ENCODE data around the gene DNAJC15. TPM values are rescaled to one million over a fixed set of nuclear protein-coding genes. Genes with fewer than 3 reads are reported as not detected.

Gene DNAJC15
- total and polyA plus RNA-seq, 2 of the 4 experiments (the other 2 are of a cell fraction) = 7.0 to 22.0 TPM

DNA sequence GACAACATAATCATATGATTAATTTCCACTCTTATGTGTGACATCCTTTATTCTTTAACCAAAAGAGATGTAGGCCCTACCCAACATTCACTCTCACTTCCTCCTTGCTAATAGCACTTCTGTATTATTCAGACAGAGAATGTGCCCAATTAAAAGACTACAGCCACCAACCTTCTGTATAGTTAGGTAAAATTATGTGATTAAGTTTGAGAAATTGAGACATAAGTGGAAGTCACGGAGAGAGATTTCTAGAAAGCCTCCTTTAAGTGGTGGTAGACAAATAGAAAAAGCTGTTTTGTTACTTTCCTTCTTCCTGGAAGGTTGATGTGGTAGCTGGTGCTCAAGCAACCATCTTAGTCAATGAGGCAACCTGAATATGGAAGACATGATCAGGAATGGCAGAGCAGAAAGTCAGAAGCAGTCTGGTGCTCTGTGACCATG, 46.1 kb upstream of the DNAJC15 start:
- Histone ChIP-seq H3K36me3 (ENCODE audit: control insufficient read depth, insufficient read depth, low read length) (no peaks in the 10 kb centered on the region), H2AFZ (replicated peaks; ENCODE audit: low read length, poor library complexity) (no peak overlapping the region), H2BK15ac (ENCODE audit: low read depth, low read length) (no peak overlapping the region), H3K18ac (ENCODE audit: low read depth, low read length) (no peak overlapping the region), H4K8ac (ENCODE audit: low read depth in 2 of 2, low read length in 2 of 2) (no peak overlapping the region), H3K27ac (ENCODE audit: insufficient read depth, low read length) (no peak overlapping the region), H2AK9ac (replicated peaks; ENCODE audit: low read depth, low read length, poor library complexity) (no peak overlapping the region), H3K9me3 (ENCODE audit: control insufficient read depth, insufficient read depth, low read length) (no peaks in the 10 kb centered on the region; the same call in 1 of the 2 replicates), H4K20me1 (ENCODE audit: insufficient read depth, low read length) (no peaks in the 10 kb centered on the region), H3K4me3 (ENCODE audit: insufficient read depth, low read depth, low read length) (no peak overlapping the region), H3K9ac (ENCODE audit: low read depth, low read length) (no peak overlapping the region), H3K14ac (replicated peaks; ENCODE audit: low read depth, low read length) (no peak overlapping the region), H3K9me1 (ENCODE audit: insufficient read depth, low read length) (no peaks in the 10 kb centered on the region), H3K4me1 (ENCODE audit: control insufficient read depth, insufficient read depth, low read length) (no peaks in the 10 kb centered on the region), H3K27me3 (ENCODE audit: control insufficient read depth, insufficient read depth, low read length) (no peaks in the 10 kb centered on the region), H4K5ac (ENCODE audit: low read depth, low read length) (no peak overlapping the region), H2AK5ac (ENCODE audit: low read depth, low read length) (no peak overlapping the region), H3K4ac (ENCODE audit: low read depth, low read length) (no peak overlapping the region), H3K4me2 (ENCODE audit: low read depth, low read length) (no peak overlapping the region), H3K56ac (ENCODE audit: extremely low read depth, insufficient read depth, low read length) (no peak overlapping the region), H2BK20ac (ENCODE audit: low read depth, low read length) (no peak overlapping the region), H3K23ac (ENCODE audit: low read depth, low read length) (no peak overlapping the region), H4K91ac (ENCODE audit: insufficient read depth, low read depth, low read length) (no peak overlapping the region), H2BK5ac (ENCODE audit: low read depth, low read length, poor library complexity, severe bottlenecking) (no peak overlapping the region), H2BK120ac (ENCODE audit: low read depth, low read length) (no peak overlapping the region), H3K79me1 (ENCODE audit: low read depth in 1 of 2, low read length in 2 of 2) (no peaks in the 10 kb centered on the region)
- CTCF ChIA-PET = no interaction called here
- intact Hi-C loops (cut with micrococcal nuclease) = loop anchor here (10.0 kb wide), 1 partner anchor 898 kb away; the partner anchor contains the start of genes CCDC122 and LACC1
- dilution Hi-C loops (cut with HindIII; ENCODE audit: low sequenced_read_pairs, unreplicated experiment) = no loop called here
- WGBS, 2 experiments (ENCODE audit: extremely low coverage in 2 of 2, insufficient read length in 1 of 2) = 100% methylated on average over 1 of the region's 1 CpG; no CpG with 5 or more reads in 1 of the 2 experiments
- POLR2A ChIA-PET (ENCODE audit: unreplicated experiment) = no interaction called here
- in situ Hi-C loops (cut with MboI; ENCODE audit: low sequenced_read_pairs) = no loop called here
- ATAC-seq (ENCODE audit: low read depth) = no peak
- TF ChIP-seq CEBPB (IDR thresholded peaks at IDR 0.05; ENCODE audit: low read depth, low read length) (no peak), RAD21 (IDR thresholded peaks at IDR 0.05; ENCODE audit: low read length) (no peak), MXI1 (IDR thresholded peaks at IDR 0.05; ENCODE audit: borderline replicate concordance, low read depth, low read length) (no peak), MAFK (IDR thresholded peaks at IDR 0.05; ENCODE audit: low read depth, low read length) (no peak), POLR2A (IDR thresholded peaks at IDR 0.05; ENCODE audit: low read depth, low read length) (no peak), MAZ (IDR thresholded peaks at IDR 0.05; ENCODE audit: borderline replicate concordance, low read depth, low read length) (no peak), NFE2L2 (IDR thresholded peaks at IDR 0.05; ENCODE audit: low read depth, low read length) (no peak), FOS (IDR thresholded peaks at IDR 0.05; ENCODE audit: low read depth, low read length) (no peak), SMC3 (IDR thresholded peaks at IDR 0.05; ENCODE audit: low read depth, low read length) (no peak), BHLHE40 (IDR thresholded peaks at IDR 0.05; ENCODE audit: low read depth, low read length) (no peak), RFX5 (IDR thresholded peaks at IDR 0.05; ENCODE audit: low read depth, low read length) (no peak), RCOR1 (IDR thresholded peaks at IDR 0.05; ENCODE audit: insufficient replicate concordance, low read length) (no peak), CHD1 (IDR thresholded peaks at IDR 0.05; ENCODE audit: low read depth, low read length) (no peak)
- TF ChIP-seq, protein P1, sequence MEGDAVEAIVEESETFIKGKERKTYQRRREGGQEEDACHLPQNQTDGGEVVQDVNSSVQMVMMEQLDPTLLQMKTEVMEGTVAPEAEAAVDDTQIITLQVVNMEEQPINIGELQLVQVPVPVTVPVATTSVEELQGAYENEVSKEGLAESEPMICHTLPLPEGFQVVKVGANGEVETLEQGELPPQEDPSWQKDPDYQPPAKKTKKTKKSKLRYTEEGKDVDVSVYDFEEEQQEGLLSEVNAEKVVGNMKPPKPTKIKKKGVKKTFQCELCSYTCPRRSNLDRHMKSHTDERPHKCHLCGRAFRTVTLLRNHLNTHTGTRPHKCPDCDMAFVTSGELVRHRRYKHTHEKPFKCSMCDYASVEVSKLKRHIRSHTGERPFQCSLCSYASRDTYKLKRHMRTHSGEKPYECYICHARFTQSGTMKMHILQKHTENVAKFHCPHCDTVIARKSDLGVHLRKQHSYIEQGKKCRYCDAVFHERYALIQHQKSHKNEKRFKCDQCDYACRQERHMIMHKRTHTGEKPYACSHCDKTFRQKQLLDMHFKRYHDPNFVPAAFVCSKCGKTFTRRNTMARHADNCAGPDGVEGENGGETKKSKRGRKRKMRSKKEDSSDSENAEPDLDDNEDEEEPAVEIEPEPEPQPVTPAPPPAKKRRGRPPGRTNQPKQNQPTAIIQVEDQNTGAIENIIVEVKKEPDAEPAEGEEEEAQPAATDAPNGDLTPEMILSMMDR (conservative IDR thresholded peaks at IDR 0.05; ENCODE audit: low read depth, low read length) = no peak
- TF ChIP-seq, protein P2, sequence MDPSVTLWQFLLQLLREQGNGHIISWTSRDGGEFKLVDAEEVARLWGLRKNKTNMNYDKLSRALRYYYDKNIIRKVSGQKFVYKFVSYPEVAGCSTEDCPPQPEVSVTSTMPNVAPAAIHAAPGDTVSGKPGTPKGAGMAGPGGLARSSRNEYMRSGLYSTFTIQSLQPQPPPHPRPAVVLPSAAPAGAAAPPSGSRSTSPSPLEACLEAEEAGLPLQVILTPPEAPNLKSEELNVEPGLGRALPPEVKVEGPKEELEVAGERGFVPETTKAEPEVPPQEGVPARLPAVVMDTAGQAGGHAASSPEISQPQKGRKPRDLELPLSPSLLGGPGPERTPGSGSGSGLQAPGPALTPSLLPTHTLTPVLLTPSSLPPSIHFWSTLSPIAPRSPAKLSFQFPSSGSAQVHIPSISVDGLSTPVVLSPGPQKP (IDR thresholded peaks at IDR 0.05; ENCODE audit: borderline replicate concordance, low read depth, low read length) = no peak
- TF ChIP-seq, protein P3, sequence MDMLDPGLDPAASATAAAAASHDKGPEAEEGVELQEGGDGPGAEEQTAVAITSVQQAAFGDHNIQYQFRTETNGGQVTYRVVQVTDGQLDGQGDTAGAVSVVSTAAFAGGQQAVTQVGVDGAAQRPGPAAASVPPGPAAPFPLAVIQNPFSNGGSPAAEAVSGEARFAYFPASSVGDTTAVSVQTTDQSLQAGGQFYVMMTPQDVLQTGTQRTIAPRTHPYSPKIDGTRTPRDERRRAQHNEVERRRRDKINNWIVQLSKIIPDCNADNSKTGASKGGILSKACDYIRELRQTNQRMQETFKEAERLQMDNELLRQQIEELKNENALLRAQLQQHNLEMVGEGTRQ (IDR thresholded peaks at IDR 0.05; ENCODE audit: low read depth, low read length) = no peak
- DNase-seq = no peak
- BruUV-seq (replicated peaks) = no TSS peak
